Measurements from ENCODE around the gene KERA.

DNA sequence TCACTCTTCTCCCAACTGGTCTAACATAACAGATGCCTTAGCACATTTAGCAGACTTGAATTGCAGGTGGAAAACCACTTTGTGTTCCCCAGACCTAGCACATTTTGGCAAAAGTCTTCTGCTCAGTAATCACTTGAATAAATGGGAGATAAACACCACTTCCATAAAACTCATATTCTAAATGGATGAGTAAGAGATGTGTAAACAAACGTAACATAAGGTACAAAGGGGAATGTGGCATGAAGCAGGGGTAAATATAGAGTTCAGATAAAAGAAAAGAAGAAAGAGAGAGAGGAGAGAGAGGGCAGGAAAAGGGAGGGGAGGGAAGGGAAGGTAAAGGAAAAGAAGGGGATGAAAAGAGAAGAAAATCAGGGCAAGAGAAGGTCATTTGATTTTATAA is 17.0 kb upstream of the KERA start:
- no peak for TF ChIP-seq EZH2 (IDR thresholded peaks at IDR 0.05; ENCODE audit: borderline replicate concordance, low read length)
- no peak for TF ChIP-seq CTCF (IDR thresholded peaks at IDR 0.05; ENCODE audit: low read length)

All from OCI-LY1 (cell line).